Right ventricle myocardium inferior (tissue), 1 donor: ENCODE measurements around the gene KRTAP5-7. TPM values are rescaled to one million over a fixed set of nuclear protein-coding genes. Genes with fewer than 3 reads are reported as not detected.
"Not testable (repeated sequence)": the region's sequence is repeated elsewhere in the genome, so short reads cannot be mapped to it uniquely, and the experiment has no call there.

ENCODE experiments used
- ATAC-seq: fragments of 200-7000 bp; cut with Tn5 transposase; one replicate; pipeline ENCODE4 v1.9.1; 2020; ENCODE audit warnings: mild to moderate bottlenecking, moderate library complexity
- DNase-seq: peaks from one replicate; pipeline ENCODE4 v3.0.0; 2021; ENCODE audit errors: missing footprints
- intact Hi-C: fragments of 100-400 bp; cut with DNase I; formaldehyde crosslinking; loops from one replicate; pipeline ENCODE4 v1.11.0; 2022
- total RNA-seq: library from RNA; stranded (reverse); fragmentation: NEBNext Ultra II Directional; extraction: Animal tissue kit (Norgen Biotek cat#: 25700); gene quantifications from one replicate; pipeline ENCODE4 v1.2.1, GENCODE V29; 2021
- donor health status: DM: no; HTN: yes; CAD: no; lungs with severe emphysema.

The KRTAP5-7 gene
- total RNA-seq, 1 donor from 2014 or later = not detected

DNA sequence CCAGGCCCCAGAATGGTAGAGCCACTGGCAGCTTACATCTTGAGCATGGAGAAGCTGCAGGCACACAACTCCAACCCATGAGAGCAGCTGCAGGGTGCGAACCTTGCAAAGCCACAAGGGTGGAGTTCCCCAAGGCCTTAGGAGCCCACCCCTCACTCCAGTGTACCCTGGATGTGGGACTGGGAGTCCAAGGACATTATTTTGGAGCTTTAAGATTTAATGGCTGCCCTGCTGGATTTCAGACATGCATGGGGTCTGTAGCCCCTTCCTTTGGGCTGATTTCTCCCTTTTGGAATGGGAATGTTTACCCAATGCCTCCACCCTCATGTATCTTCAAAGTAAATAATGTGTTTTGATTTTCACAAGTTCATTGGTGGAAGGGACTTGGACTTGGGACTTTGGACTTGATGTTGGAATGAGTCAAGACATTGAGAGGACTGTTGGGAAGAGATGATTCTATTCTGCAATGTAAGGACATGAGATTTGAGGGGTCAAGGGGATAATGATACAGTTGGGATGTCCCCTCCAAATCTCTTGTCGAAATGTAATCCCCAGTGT is 1.1 kb upstream of the KRTAP5-7 start:
- intact Hi-C loops = no loop called here

DNA sequence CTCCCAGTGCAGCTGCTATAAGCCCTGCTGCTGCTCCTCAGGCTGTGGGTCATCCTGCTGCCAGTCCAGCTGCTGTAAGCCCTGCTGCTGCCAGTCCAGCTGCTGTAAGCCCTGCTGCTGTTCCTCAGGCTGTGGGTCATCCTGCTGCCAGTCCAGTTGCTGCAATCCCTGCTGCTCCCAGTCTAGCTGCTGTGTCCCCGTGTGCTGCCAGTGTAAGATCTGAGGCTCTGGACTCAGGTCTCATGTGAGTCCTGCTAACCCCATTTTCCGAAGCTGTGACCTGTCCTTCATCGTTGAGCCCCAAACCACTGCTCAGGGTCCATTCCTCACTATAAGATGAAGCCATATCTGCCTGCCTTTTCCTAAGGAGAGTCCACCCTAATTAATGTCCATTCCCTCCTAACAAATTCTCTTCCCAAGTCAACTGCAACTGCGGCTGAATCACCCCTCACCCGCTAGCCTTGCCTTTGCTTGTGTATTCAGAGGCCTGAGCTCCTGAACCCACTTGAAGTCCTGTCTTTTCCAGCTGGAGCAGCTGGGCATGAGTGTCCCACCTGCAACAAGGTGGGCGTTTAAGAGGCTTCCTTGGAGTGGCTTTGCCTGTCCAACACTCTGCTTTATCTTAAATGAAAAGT is 626 bp downstream of the KRTAP5-7 start:
- ATAC-seq = no peak
- intact Hi-C loops = no loop called here
- DNase-seq = no peak

More for the DNA sequence above, 1.1 kb upstream of the KRTAP5-7 start:
- DNase-seq (no peak), ATAC-seq (no peak)

GRCh38 chr11:71530602-71531001 is 3.5 kb downstream of the KRTAP5-7 start:
- ATAC-seq = no peak
- no peak for DNase-seq
- intact Hi-C loops = no loop called here

DNA sequence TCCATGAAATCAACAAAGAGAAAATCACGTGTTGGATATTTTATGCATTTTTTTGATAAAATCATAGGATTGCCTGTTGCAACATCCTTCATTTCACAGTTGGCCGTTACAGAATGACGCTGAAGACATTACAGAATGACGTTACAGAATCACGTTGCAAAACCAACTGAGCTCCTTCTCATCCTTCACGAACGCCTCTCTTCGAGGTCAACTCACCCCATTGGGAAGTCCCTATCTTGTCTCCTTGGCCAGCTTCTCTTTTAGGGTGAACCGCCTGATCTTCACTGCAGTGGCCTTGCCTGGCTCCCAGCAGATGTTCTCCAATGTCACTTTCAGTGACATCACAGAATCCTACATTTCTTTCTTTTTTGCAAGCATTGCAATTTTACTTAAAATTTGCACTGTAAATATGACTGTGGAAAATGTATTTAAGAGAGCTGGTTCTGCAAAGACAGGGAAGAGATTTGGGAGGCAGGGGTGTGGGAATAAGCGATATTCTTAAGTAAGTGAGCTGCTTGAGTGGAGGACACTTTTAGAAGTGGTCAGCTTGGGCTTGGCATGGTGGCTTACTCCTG is 5.1 kb downstream of the KRTAP5-7 start:
- intact Hi-C loops = no loop called here
- no peak for DNase-seq
- no peak for ATAC-seq

DNA sequence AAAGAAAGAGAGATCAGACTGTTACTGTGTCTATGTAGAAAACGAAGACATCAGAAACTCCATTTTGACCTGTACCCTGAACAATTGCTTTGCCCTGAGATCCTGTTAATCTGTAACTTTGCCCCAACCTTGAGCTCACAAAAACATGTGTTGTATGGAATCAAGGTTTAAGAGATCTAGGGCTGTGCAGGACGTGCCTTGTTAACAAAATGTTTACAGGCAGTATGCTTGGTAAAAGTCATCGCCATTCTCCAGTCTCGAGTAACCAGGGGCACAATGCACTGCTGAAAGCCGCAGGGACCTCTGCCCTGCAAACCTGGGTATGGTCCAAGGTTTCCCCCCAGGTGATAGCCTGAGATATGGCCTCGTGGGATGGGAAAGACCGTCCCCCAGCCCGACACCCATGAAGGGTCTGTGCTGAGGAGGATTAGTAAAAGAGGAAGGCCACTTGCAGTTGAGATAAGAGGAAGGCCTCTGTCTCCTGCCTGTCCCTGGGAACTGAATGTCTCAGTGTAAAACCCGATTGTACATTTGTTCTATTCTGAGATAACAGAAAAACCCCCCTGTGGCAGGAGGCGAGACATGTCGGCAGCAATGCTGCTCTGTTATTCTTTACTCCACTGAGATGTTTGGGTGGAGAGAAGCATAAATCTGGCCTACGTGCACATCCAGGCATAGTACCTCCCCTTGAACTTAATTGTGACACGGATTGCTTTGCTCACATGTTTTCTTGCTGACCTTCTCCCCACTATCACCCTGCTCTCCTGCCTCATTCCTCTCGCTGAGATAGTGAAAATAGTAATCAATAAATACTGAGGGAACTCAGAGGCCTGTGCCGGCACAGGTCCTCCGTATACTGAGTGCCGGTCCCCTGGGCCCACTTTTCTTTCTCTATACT is 7.9 kb downstream of the KRTAP5-7 start:
- ATAC-seq, intact Hi-C loops: not testable (repeated sequence)

GRCh38 chr11:71535825-71536224 is 8.8 kb downstream of the KRTAP5-7 start:
- intact Hi-C loops = no loop called here
- DNase-seq (no peak), ATAC-seq (no peak)

More for the DNA sequence above, 7.9 kb downstream of the KRTAP5-7 start:
- not testable (repeated sequence) for DNase-seq

DNA sequence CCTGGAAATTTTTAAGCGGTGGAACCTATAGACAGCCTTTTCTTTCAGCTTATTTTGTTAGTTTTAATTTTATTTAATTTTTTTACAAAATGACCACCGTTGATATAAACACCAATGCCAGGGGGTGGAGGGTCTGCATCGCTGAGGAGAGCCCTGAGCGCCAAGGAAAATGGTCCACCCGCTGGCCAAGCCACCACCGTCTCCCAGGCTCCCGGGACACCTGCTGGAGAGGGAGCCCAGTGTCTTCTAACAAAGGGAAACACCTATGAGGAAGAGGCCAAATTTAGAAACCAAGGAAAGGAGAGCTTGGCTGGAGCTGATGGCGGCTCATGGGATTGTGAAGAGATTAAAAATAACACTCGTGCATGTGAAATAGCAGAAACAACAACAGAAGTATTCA is 10.5 kb downstream of the KRTAP5-7 start:
- ATAC-seq (no peak), DNase-seq (no peak)
- intact Hi-C loops = no loop called here

DNA sequence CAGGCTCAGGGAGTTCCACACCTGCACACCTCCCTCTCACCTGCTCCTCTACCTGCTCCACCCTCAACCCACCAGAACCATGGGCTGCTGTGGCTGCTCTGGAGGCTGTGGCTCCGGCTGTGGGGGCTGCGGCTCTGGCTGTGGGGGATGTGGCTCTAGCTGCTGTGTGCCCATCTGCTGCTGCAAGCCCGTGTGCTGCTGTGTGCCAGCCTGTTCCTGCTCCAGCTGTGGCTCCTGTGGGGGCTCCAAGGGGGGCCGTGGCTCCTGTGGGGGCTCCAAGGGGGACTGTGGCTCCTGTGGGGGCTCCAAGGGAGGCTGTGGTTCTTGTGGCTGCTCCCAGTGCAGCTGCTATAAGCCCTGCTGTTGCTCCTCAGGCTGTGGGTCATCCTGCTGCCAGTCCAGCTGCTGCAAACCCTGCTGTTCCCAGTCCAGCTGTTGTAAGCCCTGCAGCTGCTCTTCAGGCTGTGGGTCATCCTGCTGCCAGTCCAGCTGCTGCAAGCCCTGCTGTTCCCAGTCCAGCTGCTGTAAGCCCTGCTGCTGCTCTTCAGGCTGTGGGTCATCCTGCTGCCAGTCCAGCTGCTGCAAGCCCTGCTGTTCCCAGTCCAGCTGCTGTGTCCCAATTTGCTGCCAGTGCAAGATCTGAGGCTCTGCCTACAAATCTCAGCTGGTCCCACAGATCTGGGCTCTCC is 11.1 kb downstream of the KRTAP5-7 start, which contains the start of gene KRTAP5-8:
Gene KRTAP5-8, plus strand, starts transcription at position 49 of the 689 bp plus-strand sequence. Its CDS starts 31 bp downstream, at position 80.
- ATAC-seq, intact Hi-C loops, DNase-seq: not testable (repeated sequence)

- intact Hi-C loops = no loop called here
- DNase-seq (no peak), ATAC-seq (no peak)
Measured at GRCh38 chr11:71538666-71538990, 11.6 kb downstream of the KRTAP5-7 start.

DNA sequence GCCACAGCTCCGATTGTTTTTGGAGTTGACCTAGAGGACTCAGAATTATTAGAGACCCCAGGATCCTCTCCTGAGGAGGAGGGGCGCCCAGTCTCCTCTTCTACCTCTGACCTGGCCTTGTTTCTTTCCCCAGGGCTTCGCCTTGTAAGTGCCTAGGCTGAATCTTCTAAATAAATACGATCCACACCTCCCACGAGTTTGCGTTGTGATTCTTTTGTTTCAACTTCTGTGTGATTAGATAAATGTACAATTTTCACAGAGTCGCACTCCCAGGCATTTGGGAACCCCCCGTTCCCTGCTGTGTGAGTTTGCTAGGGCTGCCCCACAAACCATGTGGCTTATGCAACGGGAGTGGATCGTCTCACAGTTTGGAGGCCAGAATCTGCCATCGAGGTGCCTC is 11.9 kb downstream of the KRTAP5-7 start:
- intact Hi-C loops = no loop called here
- ATAC-seq = no peak
- DNase-seq = no peak

DNA sequence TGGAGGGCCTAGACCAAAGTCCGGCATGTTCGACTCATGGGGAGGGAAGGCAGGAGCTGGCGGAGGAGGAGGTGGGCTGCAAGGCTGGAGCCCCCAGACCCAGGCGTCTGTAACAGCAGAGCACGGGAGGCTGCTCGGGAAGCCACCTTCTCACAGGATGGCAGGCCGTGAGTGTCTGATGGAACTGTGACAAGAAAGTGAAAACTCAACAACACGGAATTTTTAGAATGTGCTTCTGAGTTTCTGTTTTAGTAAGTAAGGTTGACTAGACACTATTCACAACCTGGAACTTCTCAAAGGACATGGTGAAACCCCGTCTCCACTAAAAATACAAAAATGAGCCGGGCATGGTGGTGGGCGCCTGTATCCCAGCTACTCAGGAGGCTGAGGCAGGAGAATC is 12.9 kb downstream of the KRTAP5-7 start:
- DNase-seq, ATAC-seq, intact Hi-C loops: not testable (repeated sequence)

GRCh38 chr11:71540521-71541304 is 13.6 kb downstream of the KRTAP5-7 start:
- DNase-seq, ATAC-seq, intact Hi-C loops: not testable (repeated sequence)

DNA sequence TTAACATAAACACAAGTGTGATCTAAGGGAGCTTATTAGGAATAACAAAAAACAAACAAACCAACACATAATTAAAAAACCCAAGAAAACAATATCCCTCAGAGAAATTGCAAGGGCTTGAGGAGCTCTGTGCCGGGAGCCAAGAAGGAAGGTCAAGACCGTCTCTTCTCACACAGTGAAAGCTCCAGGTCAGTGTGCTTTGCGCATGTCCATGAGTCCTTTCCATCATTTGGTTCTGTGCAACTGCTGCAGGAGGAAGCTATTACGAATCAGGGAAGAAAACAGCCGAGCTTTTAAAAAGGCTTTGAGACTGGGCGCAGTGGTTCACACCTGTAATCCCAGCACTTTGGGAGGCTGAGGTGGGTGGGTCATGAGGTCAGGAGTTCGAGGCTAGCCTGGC is 15.3 kb downstream of the KRTAP5-7 start:
- no peak for ATAC-seq
- intact Hi-C loops = no loop called here
- DNase-seq = no peak

DNA sequence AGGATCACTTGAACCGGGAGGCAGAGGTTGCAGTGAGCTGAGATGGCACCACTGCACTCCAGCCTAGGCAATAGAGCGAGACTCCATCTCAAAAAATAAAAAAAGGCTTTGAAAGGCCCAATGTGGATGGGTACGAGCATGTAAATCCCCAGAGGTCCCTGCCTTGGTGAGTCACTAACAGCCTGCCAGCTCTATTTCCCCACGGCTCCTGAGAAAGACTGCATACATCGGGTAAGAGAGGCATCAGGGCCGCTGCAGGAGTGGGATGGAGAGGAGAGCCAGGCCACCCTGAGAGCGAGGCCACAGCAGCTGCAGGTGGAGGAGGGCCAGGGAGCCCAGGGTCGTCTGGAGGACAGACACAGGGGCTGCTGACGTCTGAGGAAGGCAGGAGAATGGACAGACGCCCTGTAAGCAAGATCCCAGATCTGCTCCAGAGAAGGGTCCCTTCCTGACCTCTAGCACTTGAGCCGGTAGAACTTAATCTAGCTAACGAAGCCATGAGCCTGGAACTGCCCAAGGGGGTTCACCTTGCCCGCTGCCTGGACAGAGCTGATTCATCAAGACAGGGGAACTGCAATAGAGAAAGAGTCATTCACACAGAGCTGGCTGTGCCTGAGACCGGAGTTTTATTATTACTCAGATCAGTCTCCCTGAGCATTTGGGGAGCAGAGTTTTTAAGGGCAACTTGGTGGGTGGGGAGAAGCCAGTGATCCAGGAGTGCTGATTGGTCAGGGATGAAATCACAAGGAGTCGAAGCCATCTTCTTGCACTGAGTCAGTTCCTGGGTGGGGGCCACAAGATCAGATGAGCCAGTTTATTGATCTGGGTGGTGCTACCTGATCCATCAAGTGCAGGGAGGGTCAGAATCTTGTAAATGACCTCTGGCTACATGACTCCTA is 16.1 kb downstream of the KRTAP5-7 start:
- intact Hi-C loops = no loop called here
- no peak for ATAC-seq

DNA sequence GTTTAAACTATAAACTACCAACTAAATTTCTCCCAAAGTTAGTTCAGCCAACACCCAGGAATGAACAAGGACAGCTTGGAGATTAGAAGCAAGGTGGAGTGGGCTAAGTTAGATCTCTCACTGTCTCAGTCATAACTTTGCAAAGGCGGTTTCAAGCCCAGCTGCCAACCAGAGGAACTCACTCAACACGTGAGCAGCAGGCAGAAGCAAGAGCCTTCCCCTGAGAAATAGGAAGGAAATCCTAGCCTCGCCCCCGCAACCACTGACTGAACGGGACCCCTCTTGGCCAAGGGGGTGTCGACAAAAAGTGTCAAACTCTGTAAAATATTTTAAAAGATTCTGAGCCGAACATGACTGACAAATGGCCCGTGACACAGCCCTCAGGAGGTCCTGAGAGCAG is 16.8 kb downstream of the KRTAP5-7 start:
- ATAC-seq (no peak), DNase-seq (no peak)
- intact Hi-C loops = no loop called here

More for the DNA sequence above, 16.1 kb downstream of the KRTAP5-7 start:
- no peak for DNase-seq

DNA sequence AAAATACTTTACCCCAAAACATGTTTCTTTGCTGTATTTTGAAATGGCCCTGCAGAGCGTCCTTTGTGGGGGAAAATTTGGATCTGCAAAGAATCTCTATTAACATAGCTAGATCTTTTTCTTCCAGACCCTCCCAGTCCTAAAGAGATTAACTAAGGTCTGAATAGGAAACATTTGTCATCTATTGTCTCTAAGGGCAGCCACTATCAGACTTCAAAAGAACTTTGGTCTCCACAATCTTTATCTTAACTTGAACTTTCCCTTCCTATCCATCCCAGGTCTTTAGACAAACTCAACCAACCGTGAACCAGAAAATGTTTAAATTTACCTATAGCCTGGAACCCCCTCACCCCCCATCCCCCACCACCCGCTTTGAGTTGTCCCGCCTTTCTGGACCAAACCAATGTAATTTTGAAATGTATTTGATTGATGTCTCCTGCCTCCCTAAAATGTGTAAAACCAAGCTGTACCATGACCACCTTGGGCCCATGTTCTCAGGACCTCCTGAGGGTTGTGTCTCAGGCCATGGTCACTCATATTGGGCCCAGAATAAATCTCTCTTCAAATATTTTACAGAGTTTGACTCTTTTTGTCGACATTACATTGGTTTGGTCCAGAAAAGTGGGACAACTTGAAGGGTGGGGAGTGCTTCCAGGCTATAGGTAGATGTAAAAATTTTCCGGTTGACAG is 17.6 kb downstream of the KRTAP5-7 start:
- intact Hi-C loops = no loop called here

More for the DNA sequence above, 17.6 kb downstream of the KRTAP5-7 start:
- no peak for ATAC-seq
- DNase-seq = no peak
